GM18951 (cell line): ENCODE measurements around the gene PTX3.

Experiments used
- POLR2A ChIP-seq: IDR thresholded peaks from 4 replicates; pipeline ENCODE4 v1.6.1; 2011; ENCODE audit warnings: mild to moderate bottlenecking; ENCODE audit not compliant: insufficient read length, insufficient read depth; ENCODE audit errors: extremely low read depth
- in situ Hi-C: fragments of 300-500 bp; cut with MboI; formaldehyde crosslinking; loops from one replicate; pipeline ENCODE4 v1.12.0; 2022; ENCODE audit warnings: low sequenced_read_pairs, mixed read lengths, inconsistent platforms; ENCODE audit not compliant: unreplicated experiment

Gene PTX3

DNA sequence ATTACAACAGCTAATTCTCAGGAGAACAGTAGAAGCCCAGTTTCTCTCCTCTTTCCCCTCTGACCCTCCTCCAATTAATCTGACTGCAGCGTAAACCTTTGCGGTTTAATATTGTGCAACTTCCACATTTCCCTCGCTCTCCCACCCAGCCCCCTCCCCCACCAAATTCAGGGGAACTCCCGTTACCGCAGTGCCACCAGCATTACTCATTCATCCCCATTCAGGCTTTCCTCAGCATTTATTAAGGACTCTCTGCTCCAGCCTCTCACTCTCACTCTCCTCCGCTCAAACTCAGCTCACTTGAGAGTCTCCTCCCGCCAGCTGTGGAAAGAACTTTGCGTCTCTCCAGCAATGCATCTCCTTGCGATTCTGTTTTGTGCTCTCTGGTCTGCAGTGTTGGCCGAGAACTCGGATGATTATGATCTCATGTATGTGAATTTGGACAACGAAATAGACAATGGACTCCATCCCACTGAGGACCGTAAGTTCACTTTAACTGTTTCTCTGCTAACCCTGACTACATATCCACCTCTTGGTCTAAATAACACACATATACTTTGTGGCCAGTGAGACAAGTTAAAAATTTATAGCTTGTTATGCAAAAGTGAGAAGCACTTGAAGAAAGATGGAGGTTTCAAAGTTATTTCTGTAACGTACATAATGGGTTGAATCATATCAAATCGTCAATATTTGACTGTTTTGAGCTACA is at the start of gene PTX3:
PTX3 (plus strand) TSS at position 268 of the 709 bp plus-strand sequence; CDS start at position 352, 84 bp downstream.
- in situ Hi-C loops = no loop called here
- no peak for TF ChIP-seq POLR2A

DNA sequence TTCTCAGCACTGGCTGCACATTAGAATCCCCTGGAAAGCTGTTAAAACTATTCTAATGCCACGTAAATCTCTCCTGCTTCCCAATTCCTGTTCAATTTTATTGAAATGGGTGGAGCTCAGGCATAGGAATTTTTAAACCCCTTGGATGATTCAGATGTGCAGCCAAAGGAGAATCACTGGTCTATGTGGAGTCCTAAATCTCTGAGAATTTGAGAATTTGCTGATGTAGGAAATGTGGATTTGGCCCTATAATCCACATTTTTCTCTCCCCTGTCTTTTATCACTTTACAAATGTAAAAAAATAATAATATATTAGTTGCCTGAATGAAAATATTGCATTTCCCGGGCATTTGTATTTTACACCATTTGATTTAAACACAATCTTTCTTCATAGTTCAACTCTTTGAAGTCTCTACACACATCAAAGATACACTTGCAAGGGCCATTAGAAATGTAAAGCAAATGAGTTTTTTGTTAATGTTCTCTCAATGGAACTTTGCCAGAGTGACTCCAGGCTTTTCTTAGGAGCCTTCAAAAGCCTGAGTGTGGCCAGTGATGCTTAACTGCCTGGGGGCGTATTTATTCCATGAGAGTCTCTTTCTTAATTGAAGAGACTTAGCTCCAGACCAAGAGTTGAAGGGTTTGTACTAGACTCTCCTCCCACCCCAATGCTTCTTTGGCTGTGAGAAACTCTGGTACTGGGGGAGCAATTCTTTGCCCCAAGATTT is 48.8 kb upstream of the PTX3 start:
- TF ChIP-seq POLR2A = no peak

GRCh38 chr3:157388976-157389375 is 47.7 kb upstream of the PTX3 start:
- in situ Hi-C loops = no loop called here
- no peak for TF ChIP-seq POLR2A

More for the DNA sequence above, 48.8 kb upstream of the PTX3 start:
- in situ Hi-C loops = no loop called here

DNA sequence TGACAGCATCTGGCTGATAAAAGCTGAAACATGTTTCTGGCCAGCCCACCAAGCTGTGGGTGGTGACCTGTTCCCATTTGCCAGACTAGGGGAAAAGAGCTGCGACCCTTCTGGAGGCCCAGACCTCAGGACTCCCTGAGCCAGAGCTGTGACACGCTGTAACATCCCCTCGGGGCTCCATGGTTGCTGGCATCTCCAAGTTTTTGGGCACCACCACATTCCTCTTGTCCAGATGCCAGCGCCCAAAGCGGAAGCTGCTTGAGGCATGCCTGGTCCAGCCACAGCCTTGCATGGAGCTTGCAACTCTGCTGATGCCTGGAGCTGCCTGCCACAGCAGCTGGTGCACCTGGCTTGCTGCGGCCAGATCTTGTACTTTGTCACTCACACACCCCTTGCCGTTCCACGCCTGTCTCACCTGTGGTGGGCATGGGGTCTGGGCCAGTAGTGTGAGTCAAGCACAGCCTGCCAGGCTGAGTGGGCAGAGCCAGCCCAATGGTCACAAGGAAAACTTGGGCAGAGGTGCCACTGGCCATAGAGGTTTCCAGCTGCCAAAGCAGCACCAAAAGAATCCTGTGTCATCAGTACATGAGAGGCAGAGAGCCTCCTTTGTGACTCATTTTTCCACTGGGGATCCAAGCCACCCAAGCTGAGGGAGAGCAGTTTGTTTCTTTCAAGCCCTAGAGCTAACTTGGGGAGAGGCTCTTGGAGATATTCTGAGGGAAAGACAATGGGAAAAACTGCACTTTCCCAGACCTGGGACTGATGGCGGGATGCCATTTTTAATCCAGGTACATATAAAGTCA is 45.7 kb upstream of the PTX3 start:
- in situ Hi-C loops = no loop called here
- TF ChIP-seq POLR2A = no peak

DNA sequence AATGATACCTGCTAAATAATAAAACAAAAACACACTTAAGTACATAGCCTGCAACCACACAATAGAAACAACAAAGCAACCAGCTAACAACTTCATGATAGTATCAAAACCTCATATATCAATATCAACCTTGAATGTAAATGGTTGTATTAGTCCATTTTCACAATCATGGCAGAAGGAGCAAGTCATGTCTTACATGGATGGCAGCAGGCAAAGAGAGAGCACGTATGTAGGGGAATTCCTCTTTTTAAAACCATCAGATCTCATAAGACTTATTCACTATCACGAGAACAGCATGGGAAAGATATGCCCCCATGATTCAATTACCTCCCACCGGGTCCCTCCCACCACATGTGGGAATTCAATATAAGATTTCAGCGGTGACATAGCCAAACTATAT is 44.5 kb upstream of the PTX3 start:
- no peak for TF ChIP-seq POLR2A
- in situ Hi-C loops = no loop called here

- in situ Hi-C loops = no loop called here
- no peak for TF ChIP-seq POLR2A
These were observed 43.5 kb upstream of the PTX3 start for GRCh38 chr3:157393113-157393512.

GRCh38 chr3:157394411-157394810 is 42.2 kb upstream of the PTX3 start:
- TF ChIP-seq POLR2A = no peak
- in situ Hi-C loops = no loop called here

- no peak for TF ChIP-seq POLR2A
- in situ Hi-C loops = no loop called here
These were observed 38.1 kb upstream of the PTX3 start for GRCh38 chr3:157398598-157398997.

DNA sequence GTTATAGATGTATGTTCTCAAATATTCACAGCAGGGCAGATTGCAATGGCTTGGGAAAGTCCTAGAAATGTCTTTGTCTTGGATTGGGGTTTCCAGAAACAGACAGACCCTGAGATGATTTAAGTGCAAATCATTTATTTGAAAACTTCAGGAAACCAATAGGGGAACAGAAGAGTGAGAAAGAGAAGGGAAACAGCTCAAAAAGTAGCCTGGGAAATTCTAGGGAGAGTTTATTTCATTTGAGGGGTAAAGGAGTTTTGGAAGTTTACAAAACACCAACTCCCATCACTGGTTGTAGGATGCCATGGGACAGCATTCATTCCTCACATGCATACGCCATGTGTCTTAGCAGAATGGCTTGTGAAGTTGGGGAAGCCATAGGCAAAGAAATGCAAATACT is 32.3 kb upstream of the PTX3 start:
- TF ChIP-seq POLR2A = no peak

DNA sequence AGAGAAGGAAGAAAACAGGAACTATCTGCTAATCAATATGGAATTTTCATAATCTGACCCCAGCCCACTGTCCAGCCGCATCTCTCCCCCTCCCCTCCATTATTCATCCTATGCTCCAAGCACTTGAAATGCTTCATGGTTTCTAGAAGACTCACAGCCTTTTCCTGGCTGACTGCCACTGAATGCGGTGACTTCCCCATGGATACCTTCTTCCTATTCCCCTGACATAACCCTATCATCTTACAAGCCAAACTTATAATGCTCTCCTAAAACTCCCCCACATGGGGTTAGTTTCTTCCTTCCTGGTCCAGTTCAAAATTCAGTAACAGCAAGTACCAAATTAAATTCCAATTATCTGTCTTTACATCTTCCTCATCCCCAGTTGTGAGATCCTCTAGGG is 31.2 kb upstream of the PTX3 start:
- in situ Hi-C loops = no loop called here
- TF ChIP-seq POLR2A = no peak

More for the DNA sequence above, 32.3 kb upstream of the PTX3 start:
- in situ Hi-C loops = no loop called here

- no peak for TF ChIP-seq POLR2A
- in situ Hi-C loops = no loop called here
These were observed 30.3 kb upstream of the PTX3 start for GRCh38 chr3:157406394-157406793.

DNA sequence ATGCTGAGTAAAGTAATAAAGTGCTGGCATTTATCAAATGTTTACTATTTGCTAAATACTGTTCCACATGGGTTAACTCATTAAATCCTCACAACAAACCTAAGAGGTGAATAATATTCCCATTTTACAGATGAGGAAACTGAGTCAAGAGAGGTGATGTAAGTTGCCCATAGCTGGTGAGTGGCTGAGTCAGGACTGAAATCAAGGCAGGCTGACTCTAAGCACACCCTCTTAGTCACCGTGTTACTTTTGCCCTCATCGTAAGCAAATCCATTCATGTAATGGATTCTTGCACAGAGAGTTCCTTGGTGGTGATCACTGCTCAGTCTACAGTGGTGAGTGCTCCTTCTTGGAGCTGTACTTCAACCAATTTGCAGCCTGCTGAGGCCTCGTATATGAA is 28.9 kb upstream of the PTX3 start:
- in situ Hi-C loops = no loop called here
- TF ChIP-seq POLR2A = no peak

DNA sequence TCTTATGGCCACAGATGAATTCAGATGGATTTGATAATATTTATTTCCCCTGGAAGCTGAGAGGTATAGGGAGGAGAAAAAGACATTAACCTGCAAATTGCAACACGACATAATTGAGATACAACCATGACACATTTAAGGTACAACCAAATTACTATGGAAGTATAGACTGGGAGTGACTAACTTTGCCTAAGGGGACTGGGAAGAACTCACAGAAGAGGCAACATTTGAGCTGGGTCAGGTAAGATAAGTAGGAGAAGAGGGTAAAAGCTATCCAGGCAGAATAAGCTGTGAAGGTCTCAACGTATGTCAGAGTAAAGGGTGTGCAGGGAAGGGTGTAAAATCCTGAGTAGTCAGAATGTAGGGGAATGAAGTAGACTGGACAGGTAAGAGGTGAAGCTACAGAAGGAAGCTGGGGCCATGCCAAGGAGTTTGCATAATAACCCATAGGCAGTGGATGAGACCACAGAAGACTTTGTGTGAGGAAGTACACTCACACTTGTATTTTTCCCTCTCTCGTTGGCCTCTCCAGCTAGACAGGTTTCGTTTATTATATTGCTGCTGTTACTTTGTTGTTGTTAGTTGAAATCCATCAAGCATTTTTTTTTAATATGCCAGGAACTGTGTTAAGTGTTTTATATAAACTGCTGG is 28.0 kb upstream of the PTX3 start:
- in situ Hi-C loops = no loop called here
- no peak for TF ChIP-seq POLR2A
